IgD-negative memory B cell (primary cell): Measurements from ENCODE around the gene GATAD2A. TPM values are rescaled to one million over a fixed set of nuclear protein-coding genes. Genes with fewer than 3 reads are reported as not detected.

Experiments
- H3K27ac Mint-ChIP-seq, 3 donors: one replicate each; pipeline ENCODE4 v1.8.0; 2020 to 2022; ENCODE audit warnings: mild to moderate bottlenecking in 3 of 3, mixed read lengths in 3 of 3, moderate library complexity in 1 of 3
- H3K27me3 Mint-ChIP-seq: one replicate; pipeline ENCODE4 v1.8.0; 2021; ENCODE audit warnings: mixed read lengths
- H3K36me3 Mint-ChIP-seq: one replicate; pipeline ENCODE4 v1.8.0; 2020; ENCODE audit warnings: mild to moderate bottlenecking, mixed read lengths
- H3K4me1 Mint-ChIP-seq, 3 donors: one replicate each; pipeline ENCODE4 v1.8.0; 2020 to 2022; ENCODE audit warnings: mixed read lengths in 3 of 3, mild to moderate bottlenecking in 1 of 3
- H3K4me3 Mint-ChIP-seq, 4 donors: one replicate each; pipeline ENCODE4 v1.8.0; 2020 to 2022; ENCODE audit warnings: mild to moderate bottlenecking in 4 of 4, mixed read lengths in 4 of 4, moderate library complexity in 3 of 4
- H3K9me3 Mint-ChIP-seq, 3 donors: one replicate each; pipeline ENCODE4 v1.8.0; 2020 to 2021; ENCODE audit warnings: mixed read lengths in 3 of 3, mild to moderate bottlenecking in 1 of 3
- polyA plus RNA-seq: library from polyadenylated mRNA; unstranded; fragments of 300-500 nt; fragmentation: Illumina TruSeq; gene quantifications from one replicate; pipeline ENCODE4 v1.2.3, GENCODE V29; 2021

Gene GATAD2A
- polyA plus RNA-seq, 1 donor from 2014 or later, result 16.6 TPM

DNA sequence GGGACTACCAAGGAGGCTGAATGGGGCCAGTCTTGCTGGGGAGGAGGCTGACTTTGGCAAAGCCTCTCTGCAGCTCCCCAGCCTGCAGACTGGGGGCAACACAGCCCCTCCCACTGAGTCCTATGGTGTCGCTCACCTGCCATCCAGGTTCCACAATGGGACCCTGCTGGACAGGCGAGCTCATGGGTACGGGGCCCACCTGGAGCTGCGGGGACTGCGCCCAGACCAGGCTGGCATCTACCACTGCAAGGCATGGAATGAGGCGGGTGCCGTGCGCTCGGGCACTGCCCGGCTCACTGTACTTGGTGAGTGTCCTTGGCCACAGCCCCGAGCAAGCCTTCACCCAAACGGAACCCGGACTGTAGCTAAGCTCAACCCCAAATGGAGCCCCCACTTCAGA lies 137.6 kb downstream of the GATAD2A start:
- H3K36me3 Mint-ChIP-seq, result no peaks in the 10 kb centered on the region
- peaks cover 19% of the 10 kb centered on the region for H3K27me3 Mint-ChIP-seq
- no peak overlapping the region for H3K4me3 Mint-ChIP-seq
- no peaks in the 10 kb centered on the region for H3K9me3 Mint-ChIP-seq
- peaks cover 6% of the 10 kb centered on the region in 3 donors for H3K4me1 Mint-ChIP-seq
- H3K27ac Mint-ChIP-seq, result no peak overlapping the region

DNA sequence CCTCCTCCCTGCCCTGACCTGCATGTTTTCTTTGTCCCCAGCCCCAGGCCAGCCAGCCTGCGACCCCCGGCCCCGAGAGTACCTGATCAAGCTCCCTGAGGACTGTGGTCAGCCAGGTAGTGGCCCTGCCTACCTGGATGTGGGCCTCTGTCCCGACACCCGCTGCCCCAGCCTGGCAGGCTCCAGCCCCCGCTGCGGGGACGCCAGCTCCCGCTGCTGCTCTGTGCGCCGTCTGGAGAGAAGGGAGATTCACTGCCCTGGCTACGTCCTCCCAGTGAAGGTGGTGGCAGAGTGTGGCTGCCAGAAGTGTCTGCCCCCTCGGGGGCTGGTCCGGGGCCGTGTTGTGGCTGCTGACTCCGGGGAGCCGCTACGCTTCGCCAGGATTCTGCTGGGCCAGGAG lies 138.2 kb downstream of the GATAD2A start:
- H3K27me3 Mint-ChIP-seq, result peaks cover 17% of the 10 kb centered on the region
- no peak overlapping the region for H3K27ac Mint-ChIP-seq
- H3K4me1 Mint-ChIP-seq, result peaks cover 4% of the 10 kb centered on the region in 3 donors
- H3K9me3 Mint-ChIP-seq, result no peaks in the 10 kb centered on the region
- no peaks in the 10 kb centered on the region for H3K36me3 Mint-ChIP-seq
- H3K4me3 Mint-ChIP-seq, result no peak overlapping the region

DNA sequence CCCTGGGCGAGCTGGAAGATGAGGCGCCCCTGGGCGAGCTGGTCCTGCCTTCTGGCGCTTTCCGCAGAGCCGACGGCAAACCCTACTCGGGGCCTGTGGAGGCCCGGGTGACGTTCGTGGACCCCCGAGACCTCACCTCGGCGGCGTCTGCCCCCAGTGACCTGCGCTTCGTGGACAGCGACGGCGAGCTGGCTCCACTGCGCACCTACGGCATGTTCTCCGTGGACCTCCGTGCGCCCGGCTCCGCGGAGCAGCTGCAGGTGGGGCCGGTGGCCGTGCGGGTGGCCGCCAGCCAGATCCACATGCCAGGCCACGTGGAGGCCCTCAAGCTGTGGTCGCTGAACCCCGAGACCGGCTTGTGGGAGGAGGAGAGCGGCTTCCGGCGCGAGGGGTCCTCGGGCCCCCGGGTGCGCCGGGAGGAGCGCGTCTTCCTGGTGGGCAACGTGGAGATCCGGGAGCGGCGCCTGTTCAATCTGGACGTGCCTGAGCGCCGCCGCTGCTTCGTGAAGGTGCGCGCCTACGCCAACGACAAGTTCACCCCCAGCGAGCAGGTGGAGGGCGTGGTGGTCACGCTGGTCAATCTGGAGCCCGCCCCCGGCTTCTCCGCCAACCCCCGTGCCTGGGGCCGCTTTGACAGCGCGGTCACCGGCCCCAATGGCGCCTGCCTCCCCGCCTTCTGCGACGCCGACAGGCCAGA lies 138.9 kb downstream of the GATAD2A start:
- peaks cover 14% of the 10 kb centered on the region for H3K27me3 Mint-ChIP-seq
- H3K4me3 Mint-ChIP-seq, result no peak overlapping the region
- no peak overlapping the region for H3K27ac Mint-ChIP-seq
- no peaks in the 10 kb centered on the region for H3K36me3 Mint-ChIP-seq
- no peaks in the 10 kb centered on the region for H3K4me1 Mint-ChIP-seq
- no peaks in the 10 kb centered on the region for H3K9me3 Mint-ChIP-seq

DNA sequence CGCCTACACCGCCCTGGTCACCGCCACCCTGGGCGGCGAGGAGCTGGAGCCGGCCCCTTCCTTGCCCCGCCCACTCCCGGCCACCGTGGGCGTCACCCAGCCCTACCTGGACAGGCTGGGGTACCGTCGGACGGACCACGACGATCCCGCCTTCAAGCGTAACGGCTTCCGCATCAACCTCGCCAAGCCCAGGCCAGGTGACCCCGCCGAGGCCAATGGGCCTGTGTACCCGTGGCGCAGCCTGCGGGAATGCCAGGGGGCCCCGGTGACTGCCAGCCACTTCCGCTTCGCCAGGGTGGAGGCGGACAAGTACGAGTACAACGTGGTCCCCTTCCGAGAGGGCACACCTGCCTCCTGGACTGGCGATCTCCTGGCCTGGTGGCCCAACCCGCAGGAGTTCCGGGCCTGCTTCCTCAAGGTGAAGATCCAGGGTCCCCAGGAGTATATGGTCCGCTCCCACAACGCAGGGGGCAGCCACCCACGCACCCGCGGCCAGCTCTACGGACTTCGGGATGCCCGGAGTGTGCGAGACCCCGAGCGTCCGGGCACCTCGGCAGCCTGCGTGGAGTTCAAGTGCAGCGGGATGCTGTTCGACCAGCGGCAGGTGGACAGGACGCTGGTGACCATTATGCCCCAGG lies 139.6 kb downstream of the GATAD2A start:
- no peaks in the 10 kb centered on the region for H3K9me3 Mint-ChIP-seq
- H3K36me3 Mint-ChIP-seq, result no peaks in the 10 kb centered on the region
- H3K27ac Mint-ChIP-seq, result no peak overlapping the region
- no peaks in the 10 kb centered on the region for H3K4me1 Mint-ChIP-seq
- H3K4me3 Mint-ChIP-seq, result no peak overlapping the region
- H3K27me3 Mint-ChIP-seq, result peaks cover 14% of the 10 kb centered on the region

DNA sequence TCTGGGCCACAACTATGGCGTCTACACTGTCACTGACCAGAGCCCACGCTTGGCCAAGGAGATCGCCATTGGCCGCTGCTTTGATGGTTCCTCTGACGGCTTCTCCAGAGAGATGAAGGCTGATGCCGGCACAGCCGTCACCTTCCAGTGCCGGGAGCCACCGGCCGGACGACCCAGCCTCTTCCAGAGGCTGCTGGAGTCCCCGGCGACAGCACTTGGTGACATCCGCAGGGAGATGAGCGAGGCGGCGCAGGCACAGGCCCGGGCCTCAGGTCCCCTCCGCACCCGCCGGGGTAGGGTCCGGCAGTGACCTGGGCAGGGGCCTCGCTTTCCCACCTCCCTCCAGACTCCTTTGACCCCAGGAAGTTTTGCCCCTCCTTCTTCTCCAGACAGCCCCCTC lies 140.2 kb downstream of the GATAD2A start:
- Mint-ChIP-seq H3K36me3 (no peaks in the 10 kb centered on the region), H3K27me3 (peaks cover 12% of the 10 kb centered on the region), H3K4me3 (no peak overlapping the region), H3K27ac (no peak overlapping the region), H3K4me1 (no peaks in the 10 kb centered on the region), H3K9me3 (no peaks in the 10 kb centered on the region)

DNA sequence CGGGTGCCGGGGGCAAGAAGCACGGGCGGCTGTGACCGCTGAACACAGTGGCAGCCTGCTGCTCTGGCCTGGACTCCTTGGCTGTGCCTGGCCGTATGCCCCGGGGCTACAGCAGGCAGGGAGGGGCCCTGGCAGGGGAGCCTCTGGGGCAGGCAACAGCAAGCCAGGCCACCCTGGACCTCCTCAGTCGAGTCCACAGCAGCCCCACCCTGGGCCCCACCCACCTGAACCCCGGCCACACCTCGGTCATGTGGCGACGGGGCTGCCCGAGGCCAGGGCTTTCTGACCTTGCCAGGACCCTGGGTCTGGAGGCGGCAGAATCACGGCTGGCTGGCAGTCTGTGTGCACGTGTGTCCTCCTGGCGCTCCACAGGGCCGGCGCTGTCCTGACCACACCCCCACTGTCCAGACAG lies 141.3 kb downstream of the GATAD2A start:
- Mint-ChIP-seq H3K36me3 (no peaks in the 10 kb centered on the region), H3K27ac (no peak overlapping the region), H3K4me1 (no peaks in the 10 kb centered on the region), H3K9me3 (peaks cover 0 to 3% (median 0%) of the 10 kb centered on the region in 3 donors), H3K27me3 (peaks cover 7% of the 10 kb centered on the region), H3K4me3 (no peak overlapping the region)

DNA sequence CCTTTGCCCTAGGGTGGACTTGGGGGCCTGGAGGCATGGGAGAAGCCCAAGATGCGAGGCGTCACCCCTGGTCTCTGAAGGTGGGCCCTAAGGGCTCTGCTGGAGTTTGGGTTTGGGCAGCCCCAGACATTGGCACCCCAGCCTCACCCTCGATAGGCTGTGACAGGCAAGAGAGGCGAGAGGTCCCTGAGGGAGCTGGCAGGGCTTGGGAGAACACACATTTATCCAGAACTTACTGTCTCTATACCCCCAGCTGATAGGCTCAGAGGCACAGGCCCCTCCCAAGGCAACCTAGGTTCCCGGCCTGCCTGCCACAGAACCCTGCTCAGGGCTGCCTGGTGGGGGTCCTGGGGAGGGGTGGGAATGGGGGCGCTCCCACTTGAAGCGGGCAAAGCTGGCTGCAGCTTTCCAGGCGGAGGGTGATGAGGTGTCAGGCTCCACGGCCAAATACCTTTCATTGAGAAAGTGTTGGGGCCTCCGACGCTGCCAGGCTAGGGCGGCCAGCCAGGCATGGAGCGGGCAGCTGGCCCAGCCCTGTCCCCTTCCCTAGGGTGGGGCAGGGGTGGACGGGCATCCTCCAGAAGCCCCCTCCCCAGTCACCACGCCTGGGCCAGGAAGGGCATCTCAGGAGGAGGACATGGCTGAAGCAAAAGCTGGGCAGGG lies 142.3 kb downstream of the GATAD2A start:
- Mint-ChIP-seq H3K27me3 (peaks cover 5% of the 10 kb centered on the region), H3K4me1 (no peaks in the 10 kb centered on the region), H3K36me3 (no peaks in the 10 kb centered on the region), H3K4me3 (no peak overlapping the region), H3K9me3 (peaks cover 0 to 3% (median 0%) of the 10 kb centered on the region in 3 donors), H3K27ac (no peak overlapping the region)

DNA sequence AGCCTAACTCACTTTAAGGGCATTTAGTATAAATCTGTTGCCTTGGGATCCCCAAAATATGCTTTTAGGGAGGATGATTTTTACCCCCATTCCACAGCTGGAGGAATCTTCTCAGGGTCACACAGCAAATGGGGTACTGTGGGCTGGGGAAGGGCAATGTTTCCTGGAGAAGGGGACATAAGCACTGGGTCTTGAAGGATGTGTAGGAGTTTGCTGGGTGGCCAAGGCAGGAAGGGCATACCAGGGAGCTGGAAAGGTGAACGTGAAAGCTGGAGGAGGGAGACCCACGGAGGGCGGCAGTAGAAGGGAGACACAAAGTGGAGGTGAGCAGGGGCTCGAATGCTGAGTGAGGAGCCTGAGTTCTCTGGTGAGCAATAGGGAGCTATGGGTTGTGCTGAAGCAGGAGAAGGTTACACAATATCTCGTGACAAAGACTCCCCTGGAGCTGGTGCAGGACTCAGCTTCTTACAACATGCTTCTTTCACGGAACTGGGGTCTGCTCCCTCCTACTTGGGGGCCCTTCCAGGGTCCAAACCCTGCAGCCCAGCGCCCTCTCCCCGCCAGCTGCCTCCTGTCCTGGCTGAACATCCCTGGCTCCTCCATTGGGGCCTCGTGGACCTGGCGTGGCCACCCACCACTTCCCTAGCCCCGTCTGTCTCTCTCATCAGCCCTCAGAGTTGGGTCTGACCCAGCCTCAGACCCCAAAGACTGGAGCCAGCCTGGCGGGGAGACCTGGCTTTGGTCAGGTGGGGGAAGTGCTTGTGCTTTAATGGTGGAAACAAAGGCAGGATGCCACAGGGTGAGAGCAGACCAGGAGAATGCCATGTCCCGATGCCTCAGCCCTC lies 143.7 kb downstream of the GATAD2A start:
- Mint-ChIP-seq H3K9me3 (peaks cover 0 to 3% (median 0%) of the 10 kb centered on the region in 3 donors), H3K27me3 (peaks cover 5% of the 10 kb centered on the region)

DNA sequence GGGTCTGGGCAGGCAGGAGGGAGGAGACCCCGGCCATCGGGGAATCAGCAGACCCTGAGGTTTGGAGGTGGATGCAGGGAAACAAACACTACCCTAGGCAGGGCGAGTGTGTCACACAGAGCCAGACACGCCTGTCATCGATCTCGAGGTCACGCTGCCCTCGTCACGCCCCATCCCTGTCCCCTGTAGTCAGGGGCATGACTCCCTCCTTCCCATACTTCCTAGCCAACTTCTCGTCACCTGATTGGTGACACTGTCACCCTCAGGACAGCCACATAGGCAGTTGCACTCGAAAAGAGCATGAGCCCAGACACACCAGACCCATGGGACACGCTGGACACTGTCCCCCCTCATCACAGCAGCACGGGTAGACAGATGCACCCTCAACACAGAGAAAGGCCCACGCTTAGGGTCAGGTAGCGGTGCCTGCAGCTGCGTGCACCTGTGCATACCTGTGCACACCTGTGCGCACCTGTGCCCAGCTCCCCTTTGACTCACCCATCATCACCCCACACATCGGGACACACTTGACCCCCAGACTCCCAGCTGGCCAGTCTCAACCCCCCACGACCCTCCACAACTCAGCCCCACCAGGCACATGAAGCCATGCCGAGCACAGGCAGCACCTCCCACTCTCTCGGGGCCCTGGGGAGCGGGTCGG lies 144.5 kb downstream of the GATAD2A start:
- Mint-ChIP-seq H3K36me3 (no peaks in the 10 kb centered on the region), H3K4me1 (peaks cover 0 to 2% (median 0%) of the 10 kb centered on the region in 3 donors), H3K27me3 (peaks cover 5% of the 10 kb centered on the region)

More for the DNA sequence above, 143.7 kb downstream of the GATAD2A start:
- Mint-ChIP-seq H3K36me3 (no peaks in the 10 kb centered on the region), H3K4me3 (no peak overlapping the region), H3K4me1 (no peaks in the 10 kb centered on the region), H3K27ac (no peak overlapping the region)

DNA sequence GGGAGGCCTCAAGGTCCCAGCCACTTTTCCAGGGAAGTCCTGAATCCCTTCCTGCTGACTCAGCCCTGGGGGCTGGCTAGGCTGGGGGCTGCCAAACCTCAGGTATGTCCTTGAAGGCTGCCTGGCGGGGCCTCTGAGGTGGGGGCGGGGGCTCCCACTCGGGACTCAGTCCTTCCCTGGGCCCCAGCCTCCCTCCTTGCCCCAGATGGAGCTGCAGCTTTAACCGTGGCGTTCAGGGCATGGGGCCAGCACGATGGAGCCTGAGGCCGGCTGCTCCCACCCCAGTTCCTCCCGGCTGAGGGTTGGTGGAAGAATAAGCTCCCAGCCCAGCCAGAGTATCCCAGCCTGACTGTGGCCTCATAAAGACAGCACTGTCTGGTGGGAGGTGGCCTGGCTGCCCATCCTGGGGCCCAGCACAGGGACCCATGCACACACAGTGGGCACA lies 145.0 kb downstream of the GATAD2A start:
- Mint-ChIP-seq H3K27me3 (peaks cover 5% of the 10 kb centered on the region), H3K4me3 (no peak overlapping the region), H3K27ac (no peak overlapping the region), H3K9me3 (peaks cover 0 to 3% (median 0%) of the 10 kb centered on the region in 3 donors), H3K36me3 (no peaks in the 10 kb centered on the region), H3K4me1 (peaks cover 0 to 2% (median 0%) of the 10 kb centered on the region in 3 donors)

More for the DNA sequence above, 144.5 kb downstream of the GATAD2A start:
- Mint-ChIP-seq H3K4me3 (no peak overlapping the region), H3K9me3 (peaks cover 0 to 3% (median 0%) of the 10 kb centered on the region in 3 donors), H3K27ac (no peak overlapping the region)

DNA sequence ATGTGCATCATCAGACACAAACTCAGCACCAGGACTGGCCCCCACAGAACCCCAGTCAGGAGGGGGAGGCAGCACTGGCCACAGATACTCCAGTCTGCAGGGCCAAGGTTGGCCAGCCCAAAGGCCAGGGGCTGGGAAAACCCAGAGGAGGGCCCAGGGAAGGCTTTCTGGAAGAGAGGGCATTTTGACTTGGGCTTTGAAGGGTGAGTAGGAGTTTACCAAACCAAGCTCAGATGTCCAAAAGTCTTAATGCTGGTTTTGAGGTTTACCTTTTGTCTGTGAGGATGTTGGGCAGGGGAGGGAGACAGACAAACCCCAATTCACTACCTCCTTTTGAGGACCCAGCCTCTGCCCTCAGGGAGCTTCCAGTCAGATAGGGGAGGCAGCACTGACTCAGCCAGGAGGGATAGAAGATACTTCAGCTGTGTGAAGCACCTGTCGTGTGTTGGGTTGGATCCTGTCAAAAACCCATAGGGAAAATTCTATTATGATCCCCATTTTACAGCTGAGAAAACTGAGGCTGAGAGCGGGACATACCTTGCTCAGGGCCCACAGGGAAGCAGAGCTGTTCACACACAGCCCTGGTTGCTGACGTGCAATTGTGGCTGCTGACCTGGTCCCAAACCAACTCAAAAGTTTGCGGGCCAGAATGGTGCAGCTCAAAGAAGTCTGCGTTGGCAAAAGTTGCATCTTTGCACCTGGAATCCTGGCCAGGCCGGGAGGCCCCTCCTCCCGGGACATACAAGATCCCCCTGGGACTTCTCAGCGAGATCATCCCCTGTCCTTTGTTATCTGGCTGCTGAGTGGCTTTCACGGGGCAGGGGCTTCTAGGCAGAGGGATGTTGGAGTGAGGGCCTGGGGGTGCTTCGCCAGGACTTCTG lies 145.7 kb downstream of the GATAD2A start:
- peaks cover 5% of the 10 kb centered on the region for H3K27me3 Mint-ChIP-seq
- no peaks in the 10 kb centered on the region for H3K36me3 Mint-ChIP-seq
- no peak overlapping the region for H3K4me3 Mint-ChIP-seq
- H3K9me3 Mint-ChIP-seq, result peaks cover 0 to 3% (median 0%) of the 10 kb centered on the region in 3 donors
- no peak overlapping the region for H3K27ac Mint-ChIP-seq
- H3K4me1 Mint-ChIP-seq, result peaks cover 0 to 2% (median 0%) of the 10 kb centered on the region in 3 donors

DNA sequence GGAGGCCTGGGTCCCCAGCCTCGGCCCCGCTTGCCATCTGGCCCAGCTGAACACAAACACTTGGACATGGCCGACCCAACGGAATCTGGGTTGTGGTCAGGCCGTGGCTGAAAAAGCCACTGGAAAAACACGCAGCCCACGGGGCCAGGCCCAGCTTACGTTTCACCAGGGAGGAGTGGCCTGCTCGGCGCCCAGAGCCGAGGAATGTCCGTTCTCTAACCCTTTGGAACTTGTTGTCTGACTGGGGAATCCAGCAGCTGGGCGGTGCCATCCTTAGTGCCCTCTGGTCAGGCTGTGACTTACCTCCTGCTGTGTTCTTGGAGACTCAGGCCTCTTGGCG lies 146.3 kb downstream of the GATAD2A start:
- peaks cover 0 to 3% (median 0%) of the 10 kb centered on the region in 3 donors for H3K9me3 Mint-ChIP-seq
- no peaks in the 10 kb centered on the region for H3K36me3 Mint-ChIP-seq
- H3K27me3 Mint-ChIP-seq, result peaks cover 5% of the 10 kb centered on the region
- H3K4me3 Mint-ChIP-seq, result no peak overlapping the region
- H3K4me1 Mint-ChIP-seq, result peaks cover 0 to 2% (median 0%) of the 10 kb centered on the region in 3 donors
- no peak overlapping the region for H3K27ac Mint-ChIP-seq

DNA sequence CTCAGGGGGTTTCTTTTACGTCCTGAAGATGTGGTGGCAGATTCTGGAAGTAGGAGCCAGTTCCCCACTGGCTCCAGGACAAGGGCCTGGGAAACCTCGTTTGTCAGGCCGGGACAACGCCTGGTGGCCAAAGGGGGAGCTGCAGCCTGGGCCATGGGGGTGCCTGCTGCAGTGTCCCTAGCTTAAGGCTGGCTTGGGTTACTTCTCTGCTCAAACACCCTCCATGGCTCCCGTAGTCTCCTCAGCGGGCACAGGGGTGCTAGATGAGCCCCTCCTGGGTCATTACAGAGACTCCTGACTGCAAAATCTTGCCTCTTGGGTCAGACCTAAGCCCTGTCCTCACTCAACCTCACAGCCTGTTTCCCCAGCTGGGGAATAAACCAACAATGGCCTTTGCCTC lies 147.3 kb downstream of the GATAD2A start:
- H3K4me3 Mint-ChIP-seq, result no peak overlapping the region
- peaks cover 0 to 3% (median 0%) of the 10 kb centered on the region in 3 donors for H3K9me3 Mint-ChIP-seq
- peaks cover 0 to 2% (median 0%) of the 10 kb centered on the region in 3 donors for H3K4me1 Mint-ChIP-seq
- no peak overlapping the region for H3K27ac Mint-ChIP-seq
- H3K36me3 Mint-ChIP-seq, result no peaks in the 10 kb centered on the region
- peaks cover 5% of the 10 kb centered on the region for H3K27me3 Mint-ChIP-seq
